Nephron progenitor cell (in vitro differentiated cells): Measurements from ENCODE around the gene TMEM239.

Experiments
- DNase-seq: peaks from one replicate; pipeline ENCODE4 v3.0.0; 2021
- H3K27ac Mint-ChIP-seq: 2 replicates; pipeline ENCODE4 v1.8.0; 2021; ENCODE audit warnings: mild to moderate bottlenecking, moderate library complexity, mixed read lengths
- H3K27me3 Mint-ChIP-seq: 2 replicates; pipeline ENCODE4 v1.8.0; 2021; ENCODE audit warnings: mild to moderate bottlenecking, low read depth, mixed read lengths; ENCODE audit not compliant: poor library complexity
- H3K36me3 Mint-ChIP-seq: 2 replicates; pipeline ENCODE4 v1.8.0; 2021; ENCODE audit warnings: low read depth, mixed read lengths
- H3K4me1 Mint-ChIP-seq: 2 replicates; pipeline ENCODE4 v1.8.0; 2021; ENCODE audit warnings: mixed read lengths
- H3K4me3 Mint-ChIP-seq: 2 replicates; pipeline ENCODE4 v1.8.0; 2021; ENCODE audit warnings: mild to moderate bottlenecking, moderate library complexity, mixed read lengths
- H3K9me3 Mint-ChIP-seq: 2 replicates; pipeline ENCODE4 v1.8.0; 2021; ENCODE audit warnings: mild to moderate bottlenecking, moderate library complexity, mixed read lengths
- TF ChIP-seq, protein P1 (sequence below): fragments of 200-600 bp; sonication (generic); IDR thresholded peaks from 2 replicates; pipeline ENCODE4 v1.5.0; 2021; ENCODE audit warnings: antibody characterized with exemption

The TMEM239 gene

GRCh38 chr20:2867081-2867864 is 51.1 kb downstream of the TMEM239 start:
- no peaks in the 10 kb centered on the region for H3K9me3 Mint-ChIP-seq
- peak overlapping the region; percentile 83 for H3K27ac Mint-ChIP-seq
- peaks cover 27% of the 10 kb centered on the region for H3K27me3 Mint-ChIP-seq
- peak; percentile 21 for DNase-seq
- H3K36me3 Mint-ChIP-seq, result peaks cover 12% of the 10 kb centered on the region
- H3K4me1 Mint-ChIP-seq, result peaks cover 26% of the 10 kb centered on the region
- H3K4me3 Mint-ChIP-seq, result no peak overlapping the region
- TF ChIP-seq, protein P1, sequence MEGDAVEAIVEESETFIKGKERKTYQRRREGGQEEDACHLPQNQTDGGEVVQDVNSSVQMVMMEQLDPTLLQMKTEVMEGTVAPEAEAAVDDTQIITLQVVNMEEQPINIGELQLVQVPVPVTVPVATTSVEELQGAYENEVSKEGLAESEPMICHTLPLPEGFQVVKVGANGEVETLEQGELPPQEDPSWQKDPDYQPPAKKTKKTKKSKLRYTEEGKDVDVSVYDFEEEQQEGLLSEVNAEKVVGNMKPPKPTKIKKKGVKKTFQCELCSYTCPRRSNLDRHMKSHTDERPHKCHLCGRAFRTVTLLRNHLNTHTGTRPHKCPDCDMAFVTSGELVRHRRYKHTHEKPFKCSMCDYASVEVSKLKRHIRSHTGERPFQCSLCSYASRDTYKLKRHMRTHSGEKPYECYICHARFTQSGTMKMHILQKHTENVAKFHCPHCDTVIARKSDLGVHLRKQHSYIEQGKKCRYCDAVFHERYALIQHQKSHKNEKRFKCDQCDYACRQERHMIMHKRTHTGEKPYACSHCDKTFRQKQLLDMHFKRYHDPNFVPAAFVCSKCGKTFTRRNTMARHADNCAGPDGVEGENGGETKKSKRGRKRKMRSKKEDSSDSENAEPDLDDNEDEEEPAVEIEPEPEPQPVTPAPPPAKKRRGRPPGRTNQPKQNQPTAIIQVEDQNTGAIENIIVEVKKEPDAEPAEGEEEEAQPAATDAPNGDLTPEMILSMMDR, result no peak
